K562 (cell line): ENCODE measurements around the gene WFIKKN2. TPM values are rescaled to one million over a fixed set of nuclear protein-coding genes. Genes with fewer than 3 reads are reported as not detected.

Experiments used
- C11orf30 ChIP-seq: fragments of 450-650 bp; IDR thresholded peaks from 2 replicates; pipeline ENCODE4 v1.6.1; 2016; ENCODE audit warnings: low read depth, mild to moderate bottlenecking
- ETV1 ChIP-seq: fragments of 450-650 bp; conservative IDR thresholded peaks from 2 replicates; pipeline ENCODE4 v1.6.1; 2016; ENCODE audit warnings: missing genetic modification characterization, control low read depth, low read depth, missing compliant biosample characterization
- FOXK1 ChIP-seq: sonication (generic); formaldehyde crosslinking; IDR thresholded peaks from 2 replicates; pipeline ENCODE4 v1.8.0; 2022; ENCODE audit warnings: missing genetic modification reagents, mild to moderate bottlenecking, borderline replicate concordance
- KDM4B ChIP-seq, 2 experiments: fragments of 450-650 bp in 1 of 2; sonication (generic) in 1 of 2; IDR thresholded peaks; 2 replicates each; pipeline ENCODE4 v1.6.1; 2016 to 2017; ENCODE audit warnings: borderline replicate concordance in 2 of 2, antibody characterized with exemption in 1 of 2, low read depth in 1 of 2, mild to moderate bottlenecking in 1 of 2
- MCM2 ChIP-seq: fragments of 450-650 bp; IDR thresholded peaks from 2 replicates; pipeline ENCODE4 v1.6.1; 2017; ENCODE audit warnings: low read depth, mild to moderate bottlenecking
- MGA ChIP-seq: fragments of 450-650 bp; IDR thresholded peaks from 2 replicates; pipeline ENCODE4 v1.6.1; 2016; ENCODE audit warnings: mild to moderate bottlenecking, moderate library complexity
- MTA1 ChIP-seq: fragments of 450-650 bp; IDR thresholded peaks from 2 replicates; pipeline ENCODE4 v1.6.1; 2017; ENCODE audit warnings: borderline replicate concordance
- NBN ChIP-seq: fragments of 450-650 bp; IDR thresholded peaks from 2 replicates; pipeline ENCODE4 v1.6.1; 2016; ENCODE audit warnings: low read depth, mild to moderate bottlenecking
- NCOA6 ChIP-seq: fragments of 450-650 bp; IDR thresholded peaks from 2 replicates; pipeline ENCODE4 v1.6.1; 2017; ENCODE audit warnings: mild to moderate bottlenecking
- NCOR1 ChIP-seq: fragments of 450-650 bp; IDR thresholded peaks from 2 replicates; pipeline ENCODE4 v1.6.1; 2016; ENCODE audit warnings: mild to moderate bottlenecking, moderate library complexity
- RBM39 ChIP-seq: fragments of 200-400 bp; formaldehyde crosslinking; optimal IDR thresholded peaks from 2 replicates; pipeline ENCODE3; 2018; ENCODE audit warnings: low read depth, low read length
- RFX7 ChIP-seq: fragments of 250-450 bp; sonication (Bioruptor Pico); IDR thresholded peaks from 2 replicates; pipeline ENCODE4 v1.5.1; 2021; ENCODE audit warnings: mild to moderate bottlenecking
- SAFB2 ChIP-seq: fragments of 200-400 bp; formaldehyde crosslinking; IDR thresholded peaks from 2 replicates; pipeline ENCODE4 v1.6.1; 2018; ENCODE audit warnings: borderline replicate concordance, low read length, low read depth, moderate library complexity; ENCODE audit not compliant: severe bottlenecking
- ZNF197 ChIP-seq: fragments of 200-800 bp; sonication (Bioruptor generic); IDR thresholded peaks from 2 replicates; pipeline ENCODE4 v1.6.1; 2016; ENCODE audit warnings: low read depth, missing genetic modification characterization, missing compliant biosample characterization
- ZNF274 ChIP-seq: IDR thresholded peaks from 2 replicates; pipeline ENCODE4 v1.6.1; 2011; ENCODE audit warnings: low read depth, mild to moderate bottlenecking, low read length, moderate library complexity, borderline replicate concordance
- ZNF354B ChIP-seq: fragments of 250-450 bp; sonication (Bioruptor Pico); IDR thresholded peaks from 2 replicates; pipeline ENCODE4 v1.4.0; 2020
- polyA plus RNA-seq, 8 experiments: library from polyadenylated mRNA; depleted of rRNA in 4 of 8; stranded (reverse) in 5 of 8; unstranded in 3 of 8; fragments of >200 nt; fragmentation: Nextera tagmentation in 2 of 8; fragmentation: Illumina TruSeq in 1 of 8; extraction: Ambion mirVana in 2 of 8; extraction: Trizol in 1 of 8; gene quantifications; 2 replicates each; pipeline versions ENCODE4 v1.2.1 to v1.2.3, GENCODE V29; 2011 to 2014; ENCODE audit warnings: inconsistent platforms in 1 of 8, missing spikeins in 1 of 8
- total RNA-seq, 7 experiments: library from RNA; depleted of rRNA in 6 of 7; stranded (reverse); fragments of >200 nt in 6 of 7; fragmentation: Illumina TruSeq in 2 of 7; extraction: Trizol in 2 of 7; gene quantifications; 2 replicates each; pipeline versions ENCODE4 v1.2.1 to v1.2.3, GENCODE V29; 2011 to 2021; ENCODE audit warnings: low replicate concordance in 1 of 7
- TF ChIP-seq, protein P1 (sequence below): sonication (generic); formaldehyde crosslinking; IDR thresholded peaks from 2 replicates; pipeline ENCODE4 v1.8.0; 2022; ENCODE audit warnings: mild to moderate bottlenecking, missing genetic modification reagents

Gene WFIKKN2
- total and polyA plus RNA-seq, 9 of the 15 experiments (the other 6 are each of a cell fraction or from before 2014, with no cell fraction given), result 0.07 TPM; not detected in 8

DNA sequence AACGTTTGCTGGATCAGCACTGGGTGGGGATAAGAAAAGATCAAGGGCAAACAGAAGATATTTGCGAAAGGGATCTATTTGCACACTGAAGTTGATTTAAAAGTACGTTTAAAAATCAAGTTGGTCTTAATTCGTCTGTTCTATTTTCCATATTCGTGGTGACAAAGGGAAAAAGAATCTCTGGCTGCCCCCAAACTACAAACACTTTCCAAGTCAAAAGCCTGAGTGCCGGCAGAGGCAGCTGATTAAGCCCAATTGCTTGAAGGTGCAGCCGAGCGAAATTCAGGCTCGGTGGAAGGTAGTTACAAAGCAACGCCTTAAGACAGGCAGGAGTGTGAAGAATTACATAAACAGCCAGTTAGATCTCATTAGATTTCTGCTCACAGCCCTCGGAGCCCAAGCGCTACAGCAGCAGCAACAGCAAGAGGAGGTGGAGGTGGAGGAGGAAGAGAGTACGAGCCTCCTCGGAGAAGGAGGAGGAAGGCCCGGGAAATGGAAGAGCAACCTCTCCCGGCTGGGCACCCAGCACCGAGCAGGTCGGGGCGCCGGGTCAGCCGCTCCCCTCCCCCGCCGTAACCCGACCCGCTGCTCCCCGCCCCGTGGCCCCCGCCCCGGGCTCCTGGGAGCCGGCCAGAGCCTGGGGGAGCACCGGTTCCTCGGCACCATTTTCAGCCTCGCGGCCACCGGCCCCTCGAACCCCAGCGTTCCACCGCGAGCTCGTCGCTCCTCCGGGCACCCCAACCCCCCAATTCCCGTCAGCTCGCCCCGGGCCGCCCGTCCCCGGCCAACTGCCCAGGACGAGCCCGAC, 29.9 kb downstream of the WFIKKN2 start (continued):
- TF ChIP-seq MGA (no peak), NBN (no peak), ZNF274 (0 out of 2 replicates have a peak, but pooled peaks have one; percentile 27), RFX7 (no peak), MCM2 (no peak), SAFB2 (no peak), KDM4B (IDR thresholded peaks at IDR 0.05; ENCODE audit: borderline replicate concordance in 2 of 2, low read depth in 1 of 2) (no peak), NCOR1 (no peak), ZNF354B (no peak), NCOA6 (no peak), MTA1 (no peak), RBM39 (no peak), C11orf30 (peak; percentile 60), ETV1 (no peak), FOXK1 (CRISPR knock-in tag) (0 out of 2 replicates have a peak, but pooled peaks have one; percentile 45), ZNF197 (CRISPR knock-in tag) (peak; percentile 3; the same call in 1 of the 2 replicates)
- TF ChIP-seq, protein P1, sequence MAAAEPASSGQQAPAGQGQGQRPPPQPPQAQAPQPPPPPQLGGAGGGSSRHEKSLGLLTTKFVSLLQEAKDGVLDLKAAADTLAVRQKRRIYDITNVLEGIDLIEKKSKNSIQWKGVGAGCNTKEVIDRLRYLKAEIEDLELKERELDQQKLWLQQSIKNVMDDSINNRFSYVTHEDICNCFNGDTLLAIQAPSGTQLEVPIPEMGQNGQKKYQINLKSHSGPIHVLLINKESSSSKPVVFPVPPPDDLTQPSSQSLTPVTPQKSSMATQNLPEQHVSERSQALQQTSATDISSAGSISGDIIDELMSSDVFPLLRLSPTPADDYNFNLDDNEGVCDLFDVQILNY, result no peak
